ENCODE results near the gene TOM1L2.
"Not testable (repeated sequence)": the region's sequence is repeated elsewhere in the genome, so short reads cannot be mapped to it uniquely, and the experiment has no call there.

Gene TOM1L2

GRCh38 chr17:17814162-17815061 lies 157.8 kb downstream of the TOM1L2 start:
- no peak for DNase-seq

- no peak for DNase-seq
These were observed 158.5 kb downstream of the TOM1L2 start for GRCh38 chr17:17813725-17814095.

GRCh38 chr17:17813055-17813724 lies 159.0 kb downstream of the TOM1L2 start:
- no peak for DNase-seq

GRCh38 chr17:17812211-17813054 lies 159.8 kb downstream of the TOM1L2 start:
- peak; percentile 84 for DNase-seq

GRCh38 chr17:17811381-17812210 lies 160.6 kb downstream of the TOM1L2 start:
- DNase-seq: peak; percentile 75

- no peak for DNase-seq
These were observed 161.3 kb downstream of the TOM1L2 start for GRCh38 chr17:17810895-17811248.

- peak; percentile 83 for DNase-seq
These were observed 161.9 kb downstream of the TOM1L2 start for GRCh38 chr17:17810084-17810894.

- no peak for DNase-seq
These were observed 162.6 kb downstream of the TOM1L2 start for GRCh38 chr17:17809531-17810083.

- no peak for DNase-seq
These were observed 163.3 kb downstream of the TOM1L2 start for GRCh38 chr17:17808706-17809432.

- not testable (repeated sequence) for DNase-seq
These were observed 164.0 kb downstream of the TOM1L2 start for GRCh38 chr17:17808200-17808599.

- DNase-seq: no peak
These were observed 164.8 kb downstream of the TOM1L2 start for GRCh38 chr17:17807440-17807839.

GRCh38 chr17:17806611-17807274 lies 165.5 kb downstream of the TOM1L2 start:
- DNase-seq: no peak

- DNase-seq: no peak
These were observed 166.2 kb downstream of the TOM1L2 start for GRCh38 chr17:17806035-17806434.

- no peak for DNase-seq
These were observed 166.6 kb downstream of the TOM1L2 start for GRCh38 chr17:17805575-17805974.

- DNase-seq: no peak
These were observed 168.2 kb downstream of the TOM1L2 start for GRCh38 chr17:17804007-17804406.

- DNase-seq: no peak
These were observed 170.3 kb downstream of the TOM1L2 start for GRCh38 chr17:17801800-17802481.

GRCh38 chr17:17800504-17801021 lies 171.6 kb downstream of the TOM1L2 start:
- DNase-seq: no peak

GRCh38 chr17:17798573-17799255 lies 173.5 kb downstream of the TOM1L2 start:
- DNase-seq: no peak
